NK-92 (cell line): ENCODE results near the gene SPANXN4.

Experiments used
- DNase-seq: peaks from one replicate; lab custom pipeline; 2025; ENCODE audit not compliant: unreplicated experiment; lab: John Stamatoyannopoulos, UW

Gene SPANXN4

GRCh38 chrX:143025628-143026027 lies at the start of gene SPANXN4:
Gene SPANXN4 (plus strand): TSS chrX:143025928. CDS start chrX:143026015, 87 bp downstream.
- DNase-seq, result no peak

GRCh38 chrX:142977128-142977914 lies 48.4 kb upstream of the SPANXN4 start:
- no peak for DNase-seq

- no peak for DNase-seq
These were observed 47.5 kb upstream of the SPANXN4 start for GRCh38 chrX:142978130-142978684.

GRCh38 chrX:142982679-142983078 lies 43.0 kb upstream of the SPANXN4 start:
- no peak for DNase-seq

GRCh38 chrX:142994988-142995387 lies 30.7 kb upstream of the SPANXN4 start:
- no peak for DNase-seq

GRCh38 chrX:142998447-142999198 lies 27.1 kb upstream of the SPANXN4 start:
- no peak for DNase-seq

GRCh38 chrX:142999199-142999701 lies 26.5 kb upstream of the SPANXN4 start:
- DNase-seq, result no peak

GRCh38 chrX:143002206-143002605 lies 23.5 kb upstream of the SPANXN4 start:
- no peak for DNase-seq

- DNase-seq, result no peak
These were observed 8.5 kb upstream of the SPANXN4 start for GRCh38 chrX:143017272-143017671.

GRCh38 chrX:143027275-143027674 lies 1.5 kb downstream of the SPANXN4 start:
- DNase-seq, result no peak

GRCh38 chrX:143047511-143047910 lies 21.8 kb downstream of the SPANXN4 start:
- no peak for DNase-seq

- DNase-seq, result no peak
These were observed 32.4 kb downstream of the SPANXN4 start for GRCh38 chrX:143058120-143058519.

GRCh38 chrX:143081231-143081630 lies 55.5 kb downstream of the SPANXN4 start:
- DNase-seq, result no peak

GRCh38 chrX:143082537-143082936 lies 56.8 kb downstream of the SPANXN4 start:
- DNase-seq, result no peak
